ENCODE measurements around the gene SETBP1. TPM values are rescaled to one million over a fixed set of nuclear protein-coding genes. Genes with fewer than 3 reads are reported as not detected.
A peak's percentile ranks its signal among the peaks of the same experiment; 100 is the strongest.

SETBP1 gene
- total RNA-seq, 1 donor from 2014 or later = 39.5 TPM

GRCh38 chr18:44758861-44759631 is 78.4 kb downstream of the SETBP1 start:
- H3K4me3 ChIP-seq = no peak overlapping the region
- TF ChIP-seq CTCF (IDR thresholded peaks at IDR 0.05) = no peak
- H3K27me3 ChIP-seq = no peaks in the 10 kb centered on the region
- DNase-seq (no peak), ATAC-seq (peak; percentile 87)
- no peaks in the 10 kb centered on the region for H3K36me3 ChIP-seq
- no peaks in the 10 kb centered on the region for H3K9me3 ChIP-seq
- intact Hi-C loops (cut with DNase I) = no loop called here
- H3K4me1 ChIP-seq = peaks cover 5% of the 10 kb centered on the region
- H3K27ac ChIP-seq = no peak overlapping the region

GRCh38 chr18:44759925-44760342 is 79.2 kb downstream of the SETBP1 start:
- no peak overlapping the region for H3K27ac ChIP-seq
- no peak for DNase-seq
- ATAC-seq = no peak

GRCh38 chr18:44761812-44762211 is 81.1 kb downstream of the SETBP1 start:
- H3K27me3 ChIP-seq = no peaks in the 10 kb centered on the region
- ATAC-seq = peak; percentile 30
- no peak overlapping the region for H3K4me3 ChIP-seq
- H3K36me3 ChIP-seq = no peaks in the 10 kb centered on the region
- no peak overlapping the region for H3K27ac ChIP-seq
- intact Hi-C loops (cut with DNase I) = no loop called here
- H3K4me1 ChIP-seq = peaks cover 11% of the 10 kb centered on the region
- H3K9me3 ChIP-seq = no peaks in the 10 kb centered on the region
- DNase-seq = no peak
- no peak for TF ChIP-seq CTCF (IDR thresholded peaks at IDR 0.05)

More at GRCh38 chr18:44759925-44760342, 79.2 kb downstream of the SETBP1 start:
- Histone ChIP-seq H3K4me3 (no peak overlapping the region), H3K27me3 (no peaks in the 10 kb centered on the region), H3K4me1 (peaks cover 6% of the 10 kb centered on the region), H3K36me3 (no peaks in the 10 kb centered on the region), H3K9me3 (no peaks in the 10 kb centered on the region)
- intact Hi-C loops (cut with DNase I) = no loop called here
- TF ChIP-seq CTCF (IDR thresholded peaks at IDR 0.05) = no peak

- Histone ChIP-seq H3K9me3 (no peaks in the 10 kb centered on the region), H3K27me3 (no peaks in the 10 kb centered on the region), H3K4me1 (peaks cover 11% of the 10 kb centered on the region), H3K4me3 (no peak overlapping the region), H3K27ac (no peak overlapping the region), H3K36me3 (no peaks in the 10 kb centered on the region)
- DNase-seq = no peak
- no peak for TF ChIP-seq CTCF (IDR thresholded peaks at IDR 0.05)
- no peak for ATAC-seq
- intact Hi-C loops (cut with DNase I) = no loop called here
These were observed 82.6 kb downstream of the SETBP1 start for GRCh38 chr18:44763327-44763726.

- Histone ChIP-seq H3K27ac (no peak overlapping the region), H3K4me1 (peaks cover 17% of the 10 kb centered on the region), H3K9me3 (no peaks in the 10 kb centered on the region), H3K4me3 (no peak overlapping the region), H3K27me3 (no peaks in the 10 kb centered on the region), H3K36me3 (no peaks in the 10 kb centered on the region)
- no peak for TF ChIP-seq CTCF (IDR thresholded peaks at IDR 0.05)
- ATAC-seq = no peak
- intact Hi-C loops (cut with DNase I) = no loop called here
- DNase-seq = no peak
These were observed 84.2 kb downstream of the SETBP1 start for GRCh38 chr18:44764863-44765262.
